Fibroblast of lung (primary cell): Measurements from ENCODE around the gene NCAPD2. TPM values are rescaled to one million over a fixed set of nuclear protein-coding genes. Genes with fewer than 3 reads are reported as not detected.

Source experiments
- DNase-seq, 2 donors: peaks; one replicate each; pipeline versions ENCODE4 v3.0.0 to v3.0.0-alpha.2; 2010; ENCODE audit warnings: low read depth in 2 of 2
- H2AFZ ChIP-seq: 2 replicates; pipeline ENCODE4 v1.5.1; 2012; ENCODE audit warnings: low read length, control low read depth, inconsistent platforms
- H3K27ac ChIP-seq: 2 replicates; pipeline ENCODE4 v1.5.1; 2011; ENCODE audit warnings: low read length, control low read depth; ENCODE audit not compliant: insufficient read depth
- H3K27me3 ChIP-seq: 2 replicates; pipeline ENCODE4 v1.5.1; 2011; ENCODE audit warnings: mild to moderate bottlenecking, low read length; ENCODE audit not compliant: control insufficient read depth, insufficient read depth
- H3K36me3 ChIP-seq: 2 replicates; pipeline ENCODE4 v1.5.1; 2011; ENCODE audit warnings: low read length; ENCODE audit not compliant: control insufficient read depth, insufficient read depth
- H3K4me1 ChIP-seq: 2 replicates; pipeline ENCODE4 v1.5.1; 2011; ENCODE audit warnings: low read length; ENCODE audit not compliant: control insufficient read depth, insufficient read depth; ENCODE audit errors: extremely low read depth
- H3K4me2 ChIP-seq: 2 replicates; pipeline ENCODE4 v1.5.1; 2011; ENCODE audit warnings: low read length, control low read depth; ENCODE audit not compliant: insufficient read depth; ENCODE audit errors: extremely low read depth
- H3K4me3 ChIP-seq, 4 experiments: fragments of 200-600 bp in 1 of 4; sonication (generic) in 1 of 4; replicated peaks in 1 of 4; 2 replicates each; pipeline ENCODE4 v1.5.1; 2011 to 2016; ENCODE audit warnings: low read length in 4 of 4, low read depth in 3 of 4, mild to moderate bottlenecking in 3 of 4, control low read depth in 2 of 4, inconsistent platforms in 1 of 4, mixed read lengths in 1 of 4; ENCODE audit not compliant: insufficient read depth in 1 of 4; ENCODE audit errors: control extremely low read depth in 1 of 4
- H3K79me2 ChIP-seq: 2 replicates; pipeline ENCODE4 v1.5.1; 2012; ENCODE audit warnings: mild to moderate bottlenecking, low read length, inconsistent platforms; ENCODE audit not compliant: control insufficient read depth, insufficient read depth
- H3K9ac ChIP-seq: 2 replicates; pipeline ENCODE4 v1.5.1; 2011; ENCODE audit warnings: mild to moderate bottlenecking, low read length, control low read depth; ENCODE audit not compliant: insufficient read depth
- H3K9me3 ChIP-seq: 2 replicates; pipeline ENCODE4 v1.5.1; 2012; ENCODE audit warnings: low read depth, low read length; ENCODE audit not compliant: control insufficient read depth, insufficient read depth
- H4K20me1 ChIP-seq: 2 replicates; pipeline ENCODE4 v1.5.1; 2011; ENCODE audit warnings: low read length; ENCODE audit not compliant: control insufficient read depth, insufficient read depth; ENCODE audit errors: extremely low read depth
- EZH2 ChIP-seq: IDR thresholded peaks from 2 replicates; pipeline ENCODE4 v1.5.1; 2012; ENCODE audit warnings: low read length, control low read depth, mild to moderate bottlenecking; ENCODE audit errors: missing control alignments
- polyA plus RNA-seq, 2 donors: library from polyadenylated mRNA; depleted of rRNA in 1 of 2; stranded (reverse) in 1 of 2; unstranded in 1 of 2; fragments of >200 nt; gene quantifications; 2 replicates each; pipeline ENCODE4 v1.2.1, GENCODE V29; 2011 to 2012; ENCODE audit warnings: missing spikeins in 1 of 2
- total RNA-seq: library from RNA; depleted of rRNA; stranded (reverse); fragments of >200 nt; gene quantifications from 2 replicates; pipeline ENCODE4 v1.2.1, GENCODE V29; 2014
- TF ChIP-seq, protein P1 (sequence below), 2 donors: IDR thresholded peaks in 1 of 2; conservative IDR thresholded peaks in 1 of 2; 1 replicate in 1 of 2; 2 replicates in 1 of 2; pipeline ENCODE4 v1.5.1; 2011 to 2012; ENCODE audit warnings: low read length in 2 of 2, control low read depth in 1 of 2, inconsistent platforms in 1 of 2, low read depth in 1 of 2, mild to moderate bottlenecking in 1 of 2

The NCAPD2 gene
- total and polyA plus RNA-seq, 2 donors (not counting 1 experiment from before 2014, with no cell fraction given), result 17.2 to 42.3 TPM

DNA sequence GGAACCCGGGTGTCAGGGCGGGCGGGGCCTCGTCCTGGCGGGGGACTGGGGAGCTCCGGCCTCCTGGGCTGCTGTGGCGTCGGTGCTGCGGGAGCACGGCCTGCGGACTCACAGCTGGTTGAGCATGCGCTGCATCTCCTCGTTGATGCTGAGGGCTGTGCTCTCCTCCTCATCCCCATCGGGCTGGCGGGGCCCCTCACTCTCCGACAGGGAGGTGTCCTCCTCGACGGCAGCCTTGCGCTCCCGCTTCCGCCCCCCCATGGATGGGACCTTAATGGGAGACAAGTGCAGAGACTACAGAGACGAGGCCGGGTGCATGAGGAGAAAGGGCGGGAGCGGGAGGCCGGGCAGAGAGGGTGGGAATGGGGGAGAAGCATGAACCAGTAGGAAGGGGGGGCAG is 54.7 kb downstream of the NCAPD2 start:
- no peak overlapping the region for H2AFZ ChIP-seq
- no peaks in the 10 kb centered on the region for H3K9me3 ChIP-seq
- H3K4me1 ChIP-seq, result peaks cover 47% of the 10 kb centered on the region
- TF ChIP-seq EZH2, result no peak
- TF ChIP-seq, protein P1, sequence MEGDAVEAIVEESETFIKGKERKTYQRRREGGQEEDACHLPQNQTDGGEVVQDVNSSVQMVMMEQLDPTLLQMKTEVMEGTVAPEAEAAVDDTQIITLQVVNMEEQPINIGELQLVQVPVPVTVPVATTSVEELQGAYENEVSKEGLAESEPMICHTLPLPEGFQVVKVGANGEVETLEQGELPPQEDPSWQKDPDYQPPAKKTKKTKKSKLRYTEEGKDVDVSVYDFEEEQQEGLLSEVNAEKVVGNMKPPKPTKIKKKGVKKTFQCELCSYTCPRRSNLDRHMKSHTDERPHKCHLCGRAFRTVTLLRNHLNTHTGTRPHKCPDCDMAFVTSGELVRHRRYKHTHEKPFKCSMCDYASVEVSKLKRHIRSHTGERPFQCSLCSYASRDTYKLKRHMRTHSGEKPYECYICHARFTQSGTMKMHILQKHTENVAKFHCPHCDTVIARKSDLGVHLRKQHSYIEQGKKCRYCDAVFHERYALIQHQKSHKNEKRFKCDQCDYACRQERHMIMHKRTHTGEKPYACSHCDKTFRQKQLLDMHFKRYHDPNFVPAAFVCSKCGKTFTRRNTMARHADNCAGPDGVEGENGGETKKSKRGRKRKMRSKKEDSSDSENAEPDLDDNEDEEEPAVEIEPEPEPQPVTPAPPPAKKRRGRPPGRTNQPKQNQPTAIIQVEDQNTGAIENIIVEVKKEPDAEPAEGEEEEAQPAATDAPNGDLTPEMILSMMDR (conservative IDR thresholded peaks at IDR 0.05 in 1 of 2, IDR thresholded peaks at IDR 0.05 in 1 of 2; ENCODE audit: low read depth in 1 of 2, low read length in 2 of 2), result no peak
- H3K4me3 ChIP-seq, result peak overlapping the region in 1 of 4 experiments; percentile 47
- no peaks in the 10 kb centered on the region for H3K27me3 ChIP-seq
- H4K20me1 ChIP-seq, result no peaks in the 10 kb centered on the region
- H3K9ac ChIP-seq, result peak overlapping the region; percentile 38
- peak overlapping the region; percentile 68 for H3K4me2 ChIP-seq
- peak overlapping the region; percentile 97 for H3K27ac ChIP-seq
- DNase-seq, result peak in 1 of 2 donors; percentile 10
- H3K36me3 ChIP-seq, result peaks cover 17% of the 10 kb centered on the region
- peaks cover 63% of the 10 kb centered on the region for H3K79me2 ChIP-seq

GRCh38 chr12:6548966-6549683 is 55.2 kb downstream of the NCAPD2 start:
- peak overlapping the region; percentile 68 for H3K4me2 ChIP-seq
- H3K36me3 ChIP-seq, result peaks cover 17% of the 10 kb centered on the region
- peaks cover 50% of the 10 kb centered on the region for H3K4me1 ChIP-seq
- H2AFZ ChIP-seq, result no peak overlapping the region
- peak overlapping the region in 1 of 4 experiments; percentile 47 for H3K4me3 ChIP-seq
- H3K27ac ChIP-seq, result peak overlapping the region; percentile 97
- peak; percentile 75 to 86 for DNase-seq
- H4K20me1 ChIP-seq, result no peaks in the 10 kb centered on the region
- H3K9ac ChIP-seq, result peak overlapping the region; percentile 5
- TF ChIP-seq, protein P1 (conservative IDR thresholded peaks at IDR 0.05 in 1 of 2, IDR thresholded peaks at IDR 0.05 in 1 of 2; ENCODE audit: low read depth in 1 of 2, low read length in 2 of 2), result no peak
- TF ChIP-seq EZH2, result no peak
- no peaks in the 10 kb centered on the region for H3K9me3 ChIP-seq
- peaks cover 65% of the 10 kb centered on the region for H3K79me2 ChIP-seq
- no peaks in the 10 kb centered on the region for H3K27me3 ChIP-seq

DNA sequence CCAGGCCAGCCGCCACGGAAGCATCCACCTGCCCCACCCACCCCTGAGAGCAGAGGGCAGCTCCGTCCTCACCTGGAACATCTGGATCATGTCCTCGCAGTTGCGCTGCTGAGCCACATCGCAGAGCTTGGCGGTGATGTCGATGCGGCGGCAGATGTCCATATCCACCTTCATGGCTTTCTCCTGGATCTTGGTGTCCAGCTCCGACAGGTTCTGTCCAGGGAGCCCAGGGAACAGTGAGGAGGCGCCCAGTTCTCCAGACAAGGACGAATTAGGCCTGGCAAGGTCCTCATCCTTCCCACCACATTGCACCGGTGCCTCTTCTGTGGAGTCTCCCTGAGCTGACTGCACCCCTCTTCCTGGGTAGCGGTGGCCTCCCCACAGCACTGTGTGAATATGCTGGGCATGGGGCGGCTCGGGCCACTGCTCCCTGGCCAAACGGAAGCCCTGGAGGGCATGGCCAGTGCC is 55.8 kb downstream of the NCAPD2 start:
- no peak for DNase-seq
- no peaks in the 10 kb centered on the region for H4K20me1 ChIP-seq
- TF ChIP-seq EZH2, result no peak
- TF ChIP-seq, protein P1 (conservative IDR thresholded peaks at IDR 0.05 in 1 of 2, IDR thresholded peaks at IDR 0.05 in 1 of 2; ENCODE audit: low read depth in 1 of 2, low read length in 2 of 2), result no peak
- H3K79me2 ChIP-seq, result peaks cover 69% of the 10 kb centered on the region
- peak overlapping the region; percentile 97 for H3K27ac ChIP-seq
- H3K9me3 ChIP-seq, result no peaks in the 10 kb centered on the region
- peaks cover 50% of the 10 kb centered on the region for H3K4me1 ChIP-seq
- no peak overlapping the region for H3K4me2 ChIP-seq
- H3K27me3 ChIP-seq, result no peaks in the 10 kb centered on the region
- H3K9ac ChIP-seq, result no peak overlapping the region
- H2AFZ ChIP-seq, result no peak overlapping the region
- peaks cover 15% of the 10 kb centered on the region for H3K36me3 ChIP-seq
- no peak overlapping the region for H3K4me3 ChIP-seq
